Lung (tissue), 12 donors: Measurements from ENCODE around the gene OR9A4. TPM values are rescaled to one million over a fixed set of nuclear protein-coding genes. Genes with fewer than 3 reads are reported as not detected.

Experiments used
- ATAC-seq: fragments of 200-7000 bp; cut with Tn5 transposase; one replicate; pipeline ENCODE4 v1.9.1; 2020; ENCODE audit warnings: moderate number of reproducible peaks; ENCODE audit not compliant: insufficient read depth, low FRiP score
- DNase-seq, 3 donors: peaks; one replicate each; pipeline ENCODE4 v3.0.0-alpha.2; 2013 to 2017
- H3K27ac ChIP-seq, 2 donors: one replicate each; pipeline ENCODE4 v1.5.1; 2013; ENCODE audit warnings: mild to moderate bottlenecking in 2 of 2, moderate library complexity in 2 of 2, control low read depth in 1 of 2, inconsistent platforms in 1 of 2, low read depth in 1 of 2, low read length in 1 of 2
- H3K27me3 ChIP-seq, 3 donors: one replicate each; pipeline ENCODE4 v1.5.1; 2013; ENCODE audit warnings: low read length in 2 of 3; ENCODE audit not compliant: control insufficient read depth in 3 of 3, insufficient read depth in 3 of 3
- H3K36me3 ChIP-seq, 4 donors: one replicate each; pipeline ENCODE4 v1.5.1; 2013; ENCODE audit warnings: low read length in 4 of 4, mild to moderate bottlenecking in 1 of 4, moderate library complexity in 1 of 4; ENCODE audit not compliant: control insufficient read depth in 4 of 4, insufficient read depth in 4 of 4
- H3K4me1 ChIP-seq, 5 donors: one replicate each; pipeline ENCODE4 v1.5.1; 2013; ENCODE audit warnings: low read length in 5 of 5, mild to moderate bottlenecking in 2 of 5, moderate library complexity in 1 of 5; ENCODE audit not compliant: control insufficient read depth in 5 of 5, insufficient read depth in 5 of 5
- H3K4me3 ChIP-seq: one replicate; pipeline ENCODE4 v1.5.1; 2013; ENCODE audit warnings: mild to moderate bottlenecking, control low read depth, moderate library complexity
- H3K9ac ChIP-seq, 2 donors: one replicate each; pipeline ENCODE4 v1.5.1; 2013; ENCODE audit warnings: low read length in 2 of 2, control low read depth in 1 of 2; ENCODE audit not compliant: insufficient read depth in 1 of 2
- H3K9me3 ChIP-seq, 4 donors: one replicate each; pipeline ENCODE4 v1.5.1; 2013; ENCODE audit warnings: low read length in 3 of 4, mild to moderate bottlenecking in 1 of 4, moderate library complexity in 1 of 4; ENCODE audit not compliant: control insufficient read depth in 4 of 4, insufficient read depth in 3 of 4
- CTCF ChIP-seq: IDR thresholded peaks from 2 replicates; pipeline ENCODE4 v1.5.1; 2012; ENCODE audit warnings: mild to moderate bottlenecking; ENCODE audit errors: control extremely low read depth, extremely low read depth
- WGBS, 2 donors: extraction: QIAGEN DNeasy Blood & Tissue Kit; methylation state at CpG; one replicate each; pipeline ENCODE4 v1.1.7; 2013; 5-methylcytosine and 5-hydroxymethylcytosine counted together
- polyA plus RNA-seq, 2 donors: library from polyadenylated mRNA; stranded (reverse); fragments of 200-250 nt; gene quantifications; one replicate each; pipeline ENCODE4 v1.2.1, GENCODE V29; 2013
- total RNA-seq, 2 donors: library from RNA; depleted of rRNA in 1 of 2; stranded (reverse); fragments of >200 nt in 1 of 2; gene quantifications; one replicate each; pipeline ENCODE4 v1.2.1, GENCODE V29; 2014 to 2021
- donor health status: control.
- donor health status: control.
- donor health status: Bipolar disorder and iron deficiency.
- donor health status: healthy.
- donor health status: DM: yes; HTN: yes; CAD: no.

Gene OR9A4
- total and polyA plus RNA-seq, 4 donors, result 0.20 TPM; not detected in 3

- H3K9me3 ChIP-seq, result peaks cover 0 to 3% (median 0%) of the 10 kb centered on the region in 4 donors
- 78 to 87% methylated on average over 5 of the region's 5 CpGs for WGBS, 2 donors
- H3K36me3 ChIP-seq, result no peaks in the 10 kb centered on the region
- DNase-seq (no peak), ATAC-seq (no peak)
- no peak overlapping the region for H3K9ac ChIP-seq
- H3K27me3 ChIP-seq, result no peaks in the 10 kb centered on the region
- no peak overlapping the region for H3K27ac ChIP-seq
- no peak overlapping the region for H3K4me3 ChIP-seq
- no peak for TF ChIP-seq CTCF
- no peaks in the 10 kb centered on the region for H3K4me1 ChIP-seq
Measured at GRCh38 chr7:141930211-141930610, 14.0 kb downstream of the OR9A4 start.

GRCh38 chr7:141941075-141941474 is 24.9 kb downstream of the OR9A4 start:
- no peak for ATAC-seq
- Histone ChIP-seq H3K27ac (no peak overlapping the region), H3K4me3 (no peak overlapping the region), H3K9me3 (peaks cover 0 to 8% (median 2%) of the 10 kb centered on the region in 4 donors), H3K9ac (no peak overlapping the region), H3K27me3 (no peaks in the 10 kb centered on the region), H3K4me1 (no peaks in the 10 kb centered on the region), H3K36me3 (no peaks in the 10 kb centered on the region)
- no peak for TF ChIP-seq CTCF
- whole genome bisulfite sequencing, 2 donors, result 91 to 97% methylated on average over 3 of the region's 3 CpGs
- DNase-seq, result no peak

- ATAC-seq (no peak), DNase-seq (no peak)
- H3K9ac ChIP-seq, result no peak overlapping the region
- no peak overlapping the region for H3K27ac ChIP-seq
- H3K9me3 ChIP-seq, result peaks cover 0 to under 1% (median 0%) of the 10 kb centered on the region in 4 donors
- 78 to 80% methylated on average over 1 of the region's 1 CpG for WGBS, 2 donors
- H3K4me3 ChIP-seq, result no peak overlapping the region
- TF ChIP-seq CTCF, result no peak
- H3K27me3 ChIP-seq, result no peaks in the 10 kb centered on the region
- no peaks in the 10 kb centered on the region for H3K36me3 ChIP-seq
- H3K4me1 ChIP-seq, result no peaks in the 10 kb centered on the region
Measured at GRCh38 chr7:141943846-141944245, 27.6 kb downstream of the OR9A4 start.

- WGBS, 2 donors, result 30 to 62% methylated on average over 3 of the region's 3 CpGs
- DNase-seq, result no peak
- no peaks in the 10 kb centered on the region for H3K27me3 ChIP-seq
- no peaks in the 10 kb centered on the region for H3K4me1 ChIP-seq
- no peak for ATAC-seq
- no peak overlapping the region for H3K4me3 ChIP-seq
- H3K27ac ChIP-seq, result no peak overlapping the region
- H3K9ac ChIP-seq, result no peak overlapping the region
- H3K9me3 ChIP-seq, result no peaks in the 10 kb centered on the region
- TF ChIP-seq CTCF, result no peak
- H3K36me3 ChIP-seq, result no peaks in the 10 kb centered on the region
Measured at GRCh38 chr7:141944811-141945210, 28.6 kb downstream of the OR9A4 start.
